ENCODE data around the gene PBX3. TPM values are rescaled to one million over a fixed set of nuclear protein-coding genes. Genes with fewer than 3 reads are reported as not detected.

PBX3 gene
- total and polyA plus RNA-seq, 8 donors = 8.9 to 36.8 (median 21.5) TPM

DNA sequence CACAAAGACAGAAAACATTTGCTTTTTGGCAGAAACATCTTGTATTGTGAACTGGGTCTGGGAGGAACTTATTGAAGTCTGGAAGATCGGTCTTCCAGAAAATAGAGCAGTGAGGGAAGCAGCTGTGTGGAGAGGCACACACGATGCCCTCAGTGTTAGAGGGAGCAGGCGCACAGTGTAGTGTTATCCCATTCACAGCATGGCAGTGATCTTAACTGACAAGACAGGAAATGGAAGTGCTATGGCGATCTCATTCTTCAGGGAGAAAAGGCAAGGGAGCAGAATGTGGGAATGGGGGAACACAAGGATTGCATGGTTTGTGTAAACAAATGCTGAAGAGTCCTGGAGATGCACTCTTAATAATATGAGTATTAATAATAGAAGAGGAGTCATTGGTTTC is 161.0 kb downstream of the PBX3 start:
- no peak for DNase-seq
- WGBS, 2 donors = 90 to 93% methylated on average over 4 of the region's 4 CpGs
- no peak for FAIRE-seq
- H3K4me3 ChIP-seq = no peak overlapping the region
- no peaks in the 10 kb centered on the region for H3K9me3 ChIP-seq
- intact Hi-C loops (cut with DNase I) = no loop called here
- peaks cover 0 to 2% (median 0%) of the 10 kb centered on the region in 3 donors for H3K4me1 ChIP-seq
- H3K27ac ChIP-seq = no peak overlapping the region
- TF ChIP-seq, protein P1, sequence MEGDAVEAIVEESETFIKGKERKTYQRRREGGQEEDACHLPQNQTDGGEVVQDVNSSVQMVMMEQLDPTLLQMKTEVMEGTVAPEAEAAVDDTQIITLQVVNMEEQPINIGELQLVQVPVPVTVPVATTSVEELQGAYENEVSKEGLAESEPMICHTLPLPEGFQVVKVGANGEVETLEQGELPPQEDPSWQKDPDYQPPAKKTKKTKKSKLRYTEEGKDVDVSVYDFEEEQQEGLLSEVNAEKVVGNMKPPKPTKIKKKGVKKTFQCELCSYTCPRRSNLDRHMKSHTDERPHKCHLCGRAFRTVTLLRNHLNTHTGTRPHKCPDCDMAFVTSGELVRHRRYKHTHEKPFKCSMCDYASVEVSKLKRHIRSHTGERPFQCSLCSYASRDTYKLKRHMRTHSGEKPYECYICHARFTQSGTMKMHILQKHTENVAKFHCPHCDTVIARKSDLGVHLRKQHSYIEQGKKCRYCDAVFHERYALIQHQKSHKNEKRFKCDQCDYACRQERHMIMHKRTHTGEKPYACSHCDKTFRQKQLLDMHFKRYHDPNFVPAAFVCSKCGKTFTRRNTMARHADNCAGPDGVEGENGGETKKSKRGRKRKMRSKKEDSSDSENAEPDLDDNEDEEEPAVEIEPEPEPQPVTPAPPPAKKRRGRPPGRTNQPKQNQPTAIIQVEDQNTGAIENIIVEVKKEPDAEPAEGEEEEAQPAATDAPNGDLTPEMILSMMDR (IDR thresholded peaks at IDR 0.05) = no peak
- no peaks in the 10 kb centered on the region for H3K27me3 ChIP-seq
- no peaks in the 10 kb centered on the region for H3K36me3 ChIP-seq
- ATAC-seq = no peak

DNA sequence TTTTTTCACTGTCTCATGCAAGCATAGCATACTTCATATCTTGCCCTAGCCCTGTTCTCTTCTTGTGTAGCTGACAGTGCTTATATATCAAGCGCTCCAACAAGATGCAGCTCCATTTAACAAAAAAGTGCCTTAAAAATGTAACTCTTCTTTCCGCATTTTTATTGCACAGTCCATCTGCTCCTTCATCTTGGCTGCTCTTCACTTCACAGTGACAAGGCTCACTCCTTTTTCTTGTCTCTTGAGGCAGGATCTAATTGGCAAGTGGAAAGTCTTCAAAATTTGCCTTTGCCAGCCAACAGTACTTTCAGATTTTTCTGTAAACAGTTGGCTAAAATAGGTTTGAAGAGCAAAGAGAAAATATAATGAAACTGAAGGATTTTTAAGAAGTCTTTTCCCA is 161.8 kb downstream of the PBX3 start:
- FAIRE-seq (no peak), DNase-seq (no peak), ATAC-seq (no peak)
- peaks cover 0 to 2% (median 0%) of the 10 kb centered on the region in 3 donors for H3K4me1 ChIP-seq
- intact Hi-C loops (cut with DNase I) = no loop called here
- H3K27ac ChIP-seq = no peak overlapping the region
- H3K27me3 ChIP-seq = no peaks in the 10 kb centered on the region
- 93 to 97% methylated on average over 2 of the region's 2 CpGs for WGBS, 2 donors
- H3K36me3 ChIP-seq = no peaks in the 10 kb centered on the region
- TF ChIP-seq, protein P1 (IDR thresholded peaks at IDR 0.05) = no peak
- no peak overlapping the region for H3K4me3 ChIP-seq
- no peaks in the 10 kb centered on the region for H3K9me3 ChIP-seq

DNA sequence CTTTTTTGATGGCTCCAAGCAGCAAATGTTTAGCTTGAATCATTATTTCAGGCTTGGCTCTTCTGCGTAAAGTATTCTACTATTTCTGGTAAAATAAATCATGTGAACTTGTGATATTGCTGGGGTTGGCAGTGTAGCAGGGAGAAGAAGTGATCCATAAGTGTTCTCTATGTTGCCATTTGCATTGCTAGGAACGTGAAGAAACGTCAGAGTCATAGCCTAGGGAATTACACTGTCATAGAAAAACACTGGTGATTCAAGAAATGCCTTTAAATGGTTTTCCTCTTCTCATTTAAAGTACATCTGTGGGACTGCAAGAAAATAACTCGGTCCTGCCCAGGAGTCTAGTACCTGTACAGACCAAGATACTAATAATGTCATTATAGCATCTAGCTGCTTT is 162.3 kb downstream of the PBX3 start:
- FAIRE-seq (no peak), ATAC-seq (no peak), DNase-seq (no peak)
- intact Hi-C loops (cut with DNase I) = no loop called here
- Histone ChIP-seq H3K36me3 (no peaks in the 10 kb centered on the region), H3K4me1 (peaks cover 0 to 2% (median 0%) of the 10 kb centered on the region in 3 donors), H3K9me3 (no peaks in the 10 kb centered on the region), H3K4me3 (no peak overlapping the region), H3K27ac (no peak overlapping the region), H3K27me3 (no peaks in the 10 kb centered on the region)
- TF ChIP-seq, protein P1 (IDR thresholded peaks at IDR 0.05) = no peak
- WGBS, 2 donors = 81% methylated on average over 4 of the region's 4 CpGs

DNA sequence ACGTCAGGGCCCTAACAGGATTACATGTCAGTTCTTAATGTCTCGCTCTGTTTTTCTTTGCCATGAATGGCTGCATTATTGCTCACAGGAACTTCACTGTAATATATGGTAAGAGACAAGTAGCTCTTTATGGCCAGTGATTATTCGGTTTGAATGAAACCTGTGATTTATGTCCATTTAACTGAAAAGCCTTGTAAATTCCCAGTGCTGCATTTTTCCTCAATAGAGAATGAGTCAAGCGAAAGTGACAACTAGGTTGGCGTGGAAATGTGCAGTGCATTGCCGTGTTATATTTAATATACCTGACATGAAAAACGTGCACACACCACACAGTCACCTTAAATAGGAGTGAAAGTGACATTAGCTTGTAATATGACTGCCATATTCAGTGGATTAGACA is 163.1 kb downstream of the PBX3 start:
- H3K4me1 ChIP-seq = no peaks in the 10 kb centered on the region
- 87 to 88% methylated on average over 7 of the region's 7 CpGs for WGBS, 2 donors
- TF ChIP-seq, protein P1 (IDR thresholded peaks at IDR 0.05) = no peak
- FAIRE-seq (no peak), DNase-seq (no peak), ATAC-seq (no peak)
- H3K27ac ChIP-seq = no peak overlapping the region
- H3K9me3 ChIP-seq = no peaks in the 10 kb centered on the region
- intact Hi-C loops (cut with DNase I) = no loop called here
- no peaks in the 10 kb centered on the region for H3K27me3 ChIP-seq
- H3K4me3 ChIP-seq = no peak overlapping the region
- no peaks in the 10 kb centered on the region for H3K36me3 ChIP-seq

DNA sequence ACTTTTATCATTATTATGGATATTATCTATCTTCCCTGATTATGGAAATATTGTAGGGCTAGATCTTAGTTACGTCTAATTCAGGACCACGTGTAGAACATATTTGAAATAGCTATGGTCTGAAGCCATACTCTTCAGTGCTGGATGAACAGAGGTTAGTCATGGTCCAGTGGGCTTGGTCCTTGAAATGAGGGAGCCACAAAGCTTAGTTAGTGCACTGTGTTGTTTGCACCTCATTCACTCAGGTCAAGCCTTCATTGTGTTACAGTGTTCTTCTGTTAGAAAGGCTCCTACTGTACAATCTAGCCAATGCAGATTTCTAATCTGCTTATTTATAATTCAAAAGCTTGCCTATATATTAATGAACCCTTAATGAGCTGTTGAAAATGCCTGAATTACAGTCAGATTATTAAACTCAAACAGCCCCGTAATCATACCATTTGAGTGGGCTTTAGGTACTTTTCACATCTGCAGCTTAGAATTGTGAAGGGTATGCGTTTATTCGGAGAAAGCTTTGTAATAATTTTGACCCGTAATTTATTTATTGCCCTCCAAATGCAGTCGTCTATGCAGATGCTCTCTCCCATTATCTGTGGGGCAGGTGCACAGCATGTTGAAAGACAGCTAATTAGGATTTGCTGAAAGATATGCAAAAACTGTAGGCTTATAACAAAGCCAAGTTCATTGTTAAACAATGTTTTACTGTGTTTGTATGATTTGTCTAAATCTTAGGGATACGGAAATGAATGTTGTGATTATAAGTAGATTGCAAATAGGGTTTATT is 164.9 kb downstream of the PBX3 start:
- FAIRE-seq = no peak
- no peak for DNase-seq
- Histone ChIP-seq H3K4me3 (no peak overlapping the region), H3K27me3 (no peaks in the 10 kb centered on the region), H3K4me1 (no peaks in the 10 kb centered on the region), H3K27ac (no peak overlapping the region), H3K36me3 (no peaks in the 10 kb centered on the region), H3K9me3 (no peaks in the 10 kb centered on the region)
- intact Hi-C loops (cut with DNase I) = no loop called here
- TF ChIP-seq, protein P1 (IDR thresholded peaks at IDR 0.05) = no peak
- ATAC-seq = no peak
- WGBS, 2 donors = 84 to 90% methylated on average over 8 of the region's 8 CpGs

Data from pancreas (tissue), 10 donors.